ENCODE measurements around the gene LPP. TPM values are rescaled to one million over a fixed set of nuclear protein-coding genes. Genes with fewer than 3 reads are reported as not detected.

Gene LPP
- total and polyA plus RNA-seq, 10 of the 15 experiments (the other 5 are each of a cell fraction or from before 2014, with no cell fraction given), result under 0.01 to 0.62 (median 0.03) TPM

- TF ChIP-seq NKRF (conservative IDR thresholded peaks at IDR 0.05) (no peak), LARP7 (IDR thresholded peaks at IDR 0.05) (no peak), ZNF217 (IDR thresholded peaks at IDR 0.05) (no peak), HCFC1 (IDR thresholded peaks at IDR 0.05; ENCODE audit: low read length) (no peak), PAX5 (IDR thresholded peaks at IDR 0.05; ENCODE audit: borderline replicate concordance, low read depth, low read length) (no peak)
Measured at GRCh38 chr3:188435266-188435665, 281.3 kb downstream of the LPP start (continued).

GRCh38 chr3:188437926-188438325 lies 284.0 kb downstream of the LPP start:
- H4K20me1 ChIP-seq (ENCODE audit: control insufficient read depth, insufficient read depth), result no peaks in the 10 kb centered on the region
- ATAC-seq (no peak), FAIRE-seq (no peak), DNase-seq (ENCODE audit: low read depth, low spot score) (no peak)
- no peaks in the 10 kb centered on the region for H3K36me3 ChIP-seq (ENCODE audit: control insufficient read depth in 2 of 2, insufficient read depth in 2 of 2, low read length in 1 of 2)
- no peak overlapping the region for H3K27ac ChIP-seq (ENCODE audit: control insufficient read depth, insufficient read depth)
- SMC1A ChIA-PET (ENCODE audit: uncharacterized antibody, unreplicated experiment), result no interaction called here
- H3K4me1 ChIP-seq (ENCODE audit: control insufficient read depth, insufficient read depth, low read length), result no peaks in the 10 kb centered on the region
- in situ Hi-C loops (cut with MboI) (no loop called here), intact Hi-C loops (cut with micrococcal nuclease; ENCODE audit: unreplicated experiment) (loop anchor here (5.0 kb wide), 1 partner anchor 696 kb away; no protein-coding TSS in a partner anchor)
- no peak overlapping the region for H2AFZ ChIP-seq (ENCODE audit: control insufficient read depth, low read depth, low read length)
- RAD21 ChIA-PET (ENCODE audit: unreplicated experiment), result no interaction called here
- CTCF ChIA-PET, result no interaction called here
- H3K9me3 ChIP-seq (replicated peaks; ENCODE audit: control insufficient read depth, insufficient read depth, low read length), result no peaks in the 10 kb centered on the region; the same call in 1 of the 3 replicates
- no TSS peak for BruUV-seq (replicated peaks)
- no peak overlapping the region for H3K9ac ChIP-seq (ENCODE audit: control insufficient read depth, insufficient read depth, low read length)
- no peaks in the 10 kb centered on the region for H3K79me2 ChIP-seq (ENCODE audit: control insufficient read depth, insufficient read depth, low read length)
- no peak overlapping the region for H3K4me3 ChIP-seq
- POLR2A ChIA-PET, result interaction anchor here (0.6 kb wide), 1 partner anchor 12 kb away, joined by 3 read pairs; no protein-coding TSS in a partner anchor
- no peak for TF ChIP-seq SREBF2 (IDR thresholded peaks at IDR 0.05; ENCODE audit: low read length)
- WGBS (ENCODE audit: insufficient coverage, insufficient replicate concordance, low lambda C conversion rate, missing lambda C conversion rate), result 58% methylated on average over 2 of the region's 2 CpGs
- H3K27me3 ChIP-seq (replicated peaks in 1 of 2; ENCODE audit: control insufficient read depth in 2 of 2, insufficient read depth in 2 of 2, low read length in 1 of 2), result peaks cover 0 to 2% of the 10 kb centered on the region in 2 experiments; a peak in 1 of 4 replicates
- H3K4me2 ChIP-seq (ENCODE audit: control insufficient read depth, insufficient read depth), result no peak overlapping the region

Data from GM12878 (cell line).